Progenitor cell of endocrine pancreas (in vitro differentiated cells): ENCODE results near the gene MPP3. TPM values are rescaled to one million over a fixed set of nuclear protein-coding genes. Genes with fewer than 3 reads are reported as not detected.
"Not testable (repeated sequence)": the region's sequence is repeated elsewhere in the genome, so short reads cannot be mapped to it uniquely, and the experiment has no call there.

Experiments
- DNase-seq: peaks from one replicate; pipeline ENCODE4 v3.0.0; 2021; ENCODE audit warnings: low spot score; ENCODE audit not compliant: unreplicated experiment
- H3K27ac Mint-ChIP-seq: 2 replicates; pipeline ENCODE4 v1.8.0; 2021; ENCODE audit warnings: mild to moderate bottlenecking, moderate library complexity, mixed read lengths
- H3K27me3 Mint-ChIP-seq: 2 replicates; pipeline ENCODE4 v1.8.0; 2021; ENCODE audit warnings: mixed read lengths
- H3K36me3 Mint-ChIP-seq: 2 replicates; pipeline ENCODE4 v1.8.0; 2022; ENCODE audit warnings: mixed read lengths; ENCODE audit not compliant: insufficient read depth
- H3K4me1 Mint-ChIP-seq: 2 replicates; pipeline ENCODE4 v1.8.0; 2021; ENCODE audit warnings: low read depth, mixed read lengths
- H3K4me3 Mint-ChIP-seq: 2 replicates; pipeline ENCODE4 v1.8.0; 2021; ENCODE audit warnings: low read depth, mild to moderate bottlenecking, moderate library complexity, mixed read lengths
- H3K9me3 Mint-ChIP-seq: 2 replicates; pipeline ENCODE4 v1.8.0; 2021; ENCODE audit warnings: low read depth, mixed read lengths
- CTCF ChIP-seq: fragments of 200-600 bp; sonication (generic); IDR thresholded peaks from one replicate; pipeline ENCODE4 v1.5.0; 2021; ENCODE audit warnings: antibody characterized with exemption, mild to moderate bottlenecking; ENCODE audit not compliant: unreplicated experiment
- total RNA-seq: library from RNA; stranded (reverse); gene quantifications from 2 replicates; pipeline ENCODE4 v1.2.1, GENCODE V29; 2021

MPP3 gene
- total RNA-seq, 1 donor from 2014 or later = 12.6 TPM

GRCh38 chr17:43803758-43804157, 29.2 kb downstream of the MPP3 start:
- H3K9me3 Mint-ChIP-seq = no peaks in the 10 kb centered on the region
- no peak overlapping the region for H3K27ac Mint-ChIP-seq
- no peak overlapping the region for H3K4me3 Mint-ChIP-seq
- H3K36me3 Mint-ChIP-seq = peaks cover 13% of the 10 kb centered on the region
- no peak for TF ChIP-seq CTCF
- no peaks in the 10 kb centered on the region for H3K4me1 Mint-ChIP-seq
- DNase-seq = no peak
- H3K27me3 Mint-ChIP-seq = no peaks in the 10 kb centered on the region

- Mint-ChIP-seq H3K36me3 (peaks cover 15% of the 10 kb centered on the region), H3K4me3 (no peak overlapping the region), H3K27me3 (peaks cover 4% of the 10 kb centered on the region), H3K4me1 (no peaks in the 10 kb centered on the region), H3K9me3 (peaks cover 5% of the 10 kb centered on the region), H3K27ac (no peak overlapping the region)
- no peak for DNase-seq
- TF ChIP-seq CTCF = no peak
These were observed 31.1 kb downstream of the MPP3 start for GRCh38 chr17:43801844-43802243.

GRCh38 chr17:43800736-43801135, 32.2 kb downstream of the MPP3 start:
- Mint-ChIP-seq H3K27me3 (peaks cover 6% of the 10 kb centered on the region), H3K27ac (no peak overlapping the region), H3K9me3 (peaks cover 7% of the 10 kb centered on the region), H3K4me3 (no peak overlapping the region), H3K36me3 (peaks cover 15% of the 10 kb centered on the region), H3K4me1 (no peaks in the 10 kb centered on the region)
- DNase-seq = no peak
- no peak for TF ChIP-seq CTCF

GRCh38 chr17:43799047-43799446, 33.9 kb downstream of the MPP3 start:
- H3K36me3 Mint-ChIP-seq = peaks cover 7% of the 10 kb centered on the region
- no peaks in the 10 kb centered on the region for H3K4me1 Mint-ChIP-seq
- peaks cover 8% of the 10 kb centered on the region for H3K27me3 Mint-ChIP-seq
- peaks cover 11% of the 10 kb centered on the region for H3K9me3 Mint-ChIP-seq
- TF ChIP-seq CTCF = no peak
- no peak overlapping the region for H3K27ac Mint-ChIP-seq
- H3K4me3 Mint-ChIP-seq = no peak overlapping the region
- DNase-seq = no peak

GRCh38 chr17:43798024-43798423, 34.9 kb downstream of the MPP3 start:
- not testable (repeated sequence) for DNase-seq, H3K4me1 Mint-ChIP-seq, H3K4me3 Mint-ChIP-seq, H3K27ac Mint-ChIP-seq, H3K36me3 Mint-ChIP-seq
- Mint-ChIP-seq H3K27me3 (peaks cover 13% of the 10 kb centered on the region), H3K9me3 (peaks cover 15% of the 10 kb centered on the region)

- H3K4me3 Mint-ChIP-seq, H3K27ac Mint-ChIP-seq, H3K36me3 Mint-ChIP-seq, H3K4me1 Mint-ChIP-seq, DNase-seq: not testable (repeated sequence)
- Mint-ChIP-seq H3K9me3 (peaks cover 20% of the 10 kb centered on the region), H3K27me3 (peaks cover 13% of the 10 kb centered on the region)
These were observed 40.3 kb downstream of the MPP3 start for GRCh38 chr17:43792668-43793067.
